Bronchial epithelial cell (primary cell): Measurements from ENCODE around the gene CNTN1. TPM values are rescaled to one million over a fixed set of nuclear protein-coding genes. Genes with fewer than 3 reads are reported as not detected.

Source experiments
- DNase-seq: peaks from one replicate; pipeline ENCODE4 v3.0.0-alpha.2; 2010; ENCODE audit warnings: low read depth
- FAIRE-seq: peaks from 2 replicates; lab custom pipeline; 2011; peaks lifted over from hg19 to GRCh38; lab: Jason Lieb, UNC
- H3K27me3 ChIP-seq: 2 replicates; pipeline ENCODE4 v1.5.1; 2011; ENCODE audit warnings: low read length; ENCODE audit not compliant: control insufficient read depth, insufficient read depth
- H3K36me3 ChIP-seq: 2 replicates; pipeline ENCODE4 v1.5.1; 2011; ENCODE audit warnings: low read length; ENCODE audit not compliant: control insufficient read depth, insufficient read depth
- H3K4me3 ChIP-seq: 2 replicates; pipeline ENCODE4 v1.5.1; 2011; ENCODE audit warnings: mild to moderate bottlenecking, low read depth, low read length, control low read depth
- total RNA-seq: library from RNA; depleted of rRNA; stranded (reverse); fragments of >200 nt; gene quantifications from 2 replicates; pipeline ENCODE4 v1.2.1, GENCODE V29; 2014
- TF ChIP-seq, protein P1 (sequence below): IDR thresholded peaks from 2 replicates; pipeline ENCODE4 v1.5.1; 2011; ENCODE audit warnings: mild to moderate bottlenecking, moderate library complexity, low read length, control low read depth, inconsistent platforms; ENCODE audit not compliant: insufficient read depth, severe bottlenecking

CNTN1 gene
- total RNA-seq, 1 donor from 2014 or later, result 2.4 TPM

GRCh38 chr12:41018010-41018409 lies 325.8 kb downstream of the CNTN1 start:
- FAIRE-seq, result no peak
- no peaks in the 10 kb centered on the region for H3K36me3 ChIP-seq
- TF ChIP-seq, protein P1, sequence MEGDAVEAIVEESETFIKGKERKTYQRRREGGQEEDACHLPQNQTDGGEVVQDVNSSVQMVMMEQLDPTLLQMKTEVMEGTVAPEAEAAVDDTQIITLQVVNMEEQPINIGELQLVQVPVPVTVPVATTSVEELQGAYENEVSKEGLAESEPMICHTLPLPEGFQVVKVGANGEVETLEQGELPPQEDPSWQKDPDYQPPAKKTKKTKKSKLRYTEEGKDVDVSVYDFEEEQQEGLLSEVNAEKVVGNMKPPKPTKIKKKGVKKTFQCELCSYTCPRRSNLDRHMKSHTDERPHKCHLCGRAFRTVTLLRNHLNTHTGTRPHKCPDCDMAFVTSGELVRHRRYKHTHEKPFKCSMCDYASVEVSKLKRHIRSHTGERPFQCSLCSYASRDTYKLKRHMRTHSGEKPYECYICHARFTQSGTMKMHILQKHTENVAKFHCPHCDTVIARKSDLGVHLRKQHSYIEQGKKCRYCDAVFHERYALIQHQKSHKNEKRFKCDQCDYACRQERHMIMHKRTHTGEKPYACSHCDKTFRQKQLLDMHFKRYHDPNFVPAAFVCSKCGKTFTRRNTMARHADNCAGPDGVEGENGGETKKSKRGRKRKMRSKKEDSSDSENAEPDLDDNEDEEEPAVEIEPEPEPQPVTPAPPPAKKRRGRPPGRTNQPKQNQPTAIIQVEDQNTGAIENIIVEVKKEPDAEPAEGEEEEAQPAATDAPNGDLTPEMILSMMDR, result no peak
- no peak overlapping the region for H3K4me3 ChIP-seq
- DNase-seq, result no peak
- H3K27me3 ChIP-seq, result no peaks in the 10 kb centered on the region

DNA sequence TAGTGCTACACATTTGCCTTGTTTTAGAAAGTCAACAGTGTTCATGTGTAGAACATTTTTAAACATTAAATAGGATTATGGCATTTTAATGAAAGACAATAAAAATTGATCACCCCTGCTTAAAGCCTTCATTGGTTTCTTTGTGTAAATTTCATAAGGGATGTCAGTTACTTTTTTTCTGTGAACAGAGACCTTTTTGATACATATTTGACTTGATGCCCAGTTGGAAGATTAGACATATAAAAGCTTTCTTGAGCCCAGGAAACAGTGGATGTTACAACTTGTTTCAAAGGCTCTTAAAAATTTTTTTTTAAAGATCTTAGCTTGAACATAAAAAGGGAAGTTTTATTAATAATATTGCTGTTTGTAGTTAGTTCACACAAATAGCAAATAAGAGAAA lies 327.2 kb downstream of the CNTN1 start:
- H3K27me3 ChIP-seq, result no peaks in the 10 kb centered on the region
- FAIRE-seq (no peak), DNase-seq (no peak)
- TF ChIP-seq, protein P1, result no peak
- H3K36me3 ChIP-seq, result no peaks in the 10 kb centered on the region
- H3K4me3 ChIP-seq, result no peak overlapping the region

DNA sequence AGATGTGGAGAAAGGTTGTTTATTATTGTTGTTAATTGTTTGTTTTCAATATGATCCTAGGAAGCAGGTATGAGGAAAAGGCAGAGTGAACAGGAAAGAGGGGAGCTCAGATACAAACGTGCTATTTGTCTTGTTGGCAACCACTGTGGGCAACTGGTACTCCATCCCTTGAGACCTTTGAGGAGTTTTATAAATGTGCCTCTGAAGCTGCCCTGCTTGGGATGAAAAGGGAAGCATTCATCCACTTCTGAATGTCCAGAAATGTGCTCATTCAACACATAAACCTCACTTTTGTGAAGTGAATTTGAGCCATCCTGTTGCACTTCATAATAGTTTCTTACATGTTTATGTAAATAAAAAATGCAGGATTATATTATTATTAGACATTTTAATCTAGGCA lies 331.6 kb downstream of the CNTN1 start:
- Histone ChIP-seq H3K4me3 (no peak overlapping the region), H3K27me3 (no peaks in the 10 kb centered on the region), H3K36me3 (no peaks in the 10 kb centered on the region)
- no peak for FAIRE-seq
- no peak for DNase-seq
- TF ChIP-seq, protein P1, result no peak

DNA sequence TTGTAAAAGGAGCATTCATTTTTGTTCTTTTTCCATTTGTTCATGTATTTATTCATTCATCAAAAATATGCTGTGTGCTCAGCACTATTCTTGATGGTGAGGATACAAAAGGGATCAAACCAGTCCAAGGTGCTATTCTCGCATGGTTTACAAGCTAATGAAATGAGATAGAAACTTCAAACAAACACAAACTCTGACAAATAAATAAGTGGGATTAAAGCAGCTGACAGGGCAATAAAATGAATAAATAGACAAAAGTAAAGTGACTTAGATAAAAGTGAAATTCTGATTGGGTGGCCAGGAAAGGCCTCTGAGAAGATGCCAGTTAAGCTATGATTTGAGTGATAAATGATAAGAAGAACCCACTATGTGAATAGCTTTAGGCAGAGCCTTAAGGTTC lies 333.9 kb downstream of the CNTN1 start:
- TF ChIP-seq, protein P1, result no peak
- Histone ChIP-seq H3K4me3 (no peak overlapping the region), H3K27me3 (no peaks in the 10 kb centered on the region), H3K36me3 (no peaks in the 10 kb centered on the region)
- FAIRE-seq (no peak), DNase-seq (no peak)

DNA sequence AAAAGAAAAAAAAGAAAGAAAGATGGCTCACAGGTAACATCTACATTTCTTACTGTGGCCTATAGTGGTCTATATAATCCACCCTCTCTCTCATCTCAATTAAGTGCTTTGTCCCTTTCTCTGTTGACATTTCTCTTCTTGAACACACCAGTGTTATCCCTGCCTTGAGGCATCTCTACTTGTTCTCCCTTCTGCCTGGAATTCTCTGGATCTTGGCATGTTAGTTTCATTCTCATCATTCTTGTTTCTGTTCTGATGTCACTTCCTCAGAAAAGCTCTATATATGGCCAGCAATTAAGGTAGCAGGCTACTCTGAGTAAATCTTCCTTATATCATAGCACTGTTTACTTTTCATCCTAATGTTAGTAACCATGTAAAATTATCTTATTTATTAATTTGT lies 340.1 kb downstream of the CNTN1 start:
- FAIRE-seq (no peak), DNase-seq (no peak)
- Histone ChIP-seq H3K27me3 (no peaks in the 10 kb centered on the region), H3K4me3 (no peak overlapping the region), H3K36me3 (no peaks in the 10 kb centered on the region)
- TF ChIP-seq, protein P1, result no peak

DNA sequence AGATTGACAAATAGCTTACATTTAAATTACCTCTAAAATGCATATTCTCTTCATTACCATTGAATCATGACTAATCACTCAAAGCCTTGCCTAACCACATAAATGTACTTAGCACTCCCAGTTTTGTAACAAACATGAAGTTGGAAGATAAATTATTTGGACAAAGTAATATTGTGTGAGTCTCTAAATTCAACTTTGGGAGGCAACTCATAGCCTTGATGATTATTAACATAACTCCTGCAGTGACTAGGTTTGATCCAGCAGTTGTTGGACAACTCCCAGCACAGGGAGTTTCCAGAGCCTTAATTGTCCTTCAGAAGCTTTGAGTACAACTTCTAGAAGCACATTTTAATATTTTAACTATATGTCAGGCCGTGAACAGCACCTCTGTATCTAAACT lies 342.4 kb downstream of the CNTN1 start:
- no peaks in the 10 kb centered on the region for H3K27me3 ChIP-seq
- no peak overlapping the region for H3K4me3 ChIP-seq
- FAIRE-seq, result no peak
- no peaks in the 10 kb centered on the region for H3K36me3 ChIP-seq
- TF ChIP-seq, protein P1, result no peak
- peak; percentile 62 for DNase-seq
